Activated CD4-positive, alpha-beta T cell treated with anti-CD3 and anti-CD28 coated beads, Interleukin-2, amount 10 ng/mL, durations not matched to agents 7 days and 5 days (primary cell): ENCODE results near the gene PLEKHA7. TPM values are rescaled to one million over a fixed set of nuclear protein-coding genes. Genes with fewer than 3 reads are reported as not detected.
A peak's percentile ranks its signal among the peaks of the same experiment; 100 is the strongest.

Experiments
- CTCF ChIA-PET: fragments of 350-600 bp; sonication (Branson Sonifier 250); formaldehyde crosslinking; loops from one replicate; lab custom pipeline; 2021; ENCODE audit warnings: antibody characterized with exemption; lab: Charles Lee
- POLR2A ChIA-PET: fragments of 350-600 bp; sonication (Branson Sonifier 250); formaldehyde crosslinking; loops from one replicate; lab custom pipeline; 2021; ENCODE audit warnings: antibody characterized with exemption; lab: Charles Lee
- DNase-seq: peaks from one replicate; pipeline ENCODE4 v3.0.0-alpha.2; 2020
- H3K27ac Mint-ChIP-seq: one replicate; pipeline ENCODE4 v1.8.0; 2021; ENCODE audit warnings: mild to moderate bottlenecking, moderate library complexity, mixed read lengths
- H3K27me3 Mint-ChIP-seq: one replicate; pipeline ENCODE4 v1.8.0; 2021; ENCODE audit warnings: mixed read lengths
- H3K36me3 Mint-ChIP-seq: one replicate; pipeline ENCODE4 v1.8.0; 2021; ENCODE audit warnings: low read depth, mixed read lengths
- H3K4me1 Mint-ChIP-seq: one replicate; pipeline ENCODE4 v1.8.0; 2021; ENCODE audit warnings: mixed read lengths
- H3K4me3 Mint-ChIP-seq: one replicate; pipeline ENCODE4 v1.8.0; 2021; ENCODE audit warnings: mild to moderate bottlenecking, moderate library complexity, mixed read lengths
- H3K9me3 Mint-ChIP-seq: one replicate; pipeline ENCODE4 v1.8.0; 2021; ENCODE audit warnings: mixed read lengths
- total RNA-seq, 2 experiments: library from RNA; stranded (reverse); gene quantifications; one replicate each; pipeline ENCODE4 v1.2.3, GENCODE V29; 2021

The PLEKHA7 gene
- total RNA-seq, 2 experiments from 2014 or later, result 3.4 to 3.5 TPM

DNA sequence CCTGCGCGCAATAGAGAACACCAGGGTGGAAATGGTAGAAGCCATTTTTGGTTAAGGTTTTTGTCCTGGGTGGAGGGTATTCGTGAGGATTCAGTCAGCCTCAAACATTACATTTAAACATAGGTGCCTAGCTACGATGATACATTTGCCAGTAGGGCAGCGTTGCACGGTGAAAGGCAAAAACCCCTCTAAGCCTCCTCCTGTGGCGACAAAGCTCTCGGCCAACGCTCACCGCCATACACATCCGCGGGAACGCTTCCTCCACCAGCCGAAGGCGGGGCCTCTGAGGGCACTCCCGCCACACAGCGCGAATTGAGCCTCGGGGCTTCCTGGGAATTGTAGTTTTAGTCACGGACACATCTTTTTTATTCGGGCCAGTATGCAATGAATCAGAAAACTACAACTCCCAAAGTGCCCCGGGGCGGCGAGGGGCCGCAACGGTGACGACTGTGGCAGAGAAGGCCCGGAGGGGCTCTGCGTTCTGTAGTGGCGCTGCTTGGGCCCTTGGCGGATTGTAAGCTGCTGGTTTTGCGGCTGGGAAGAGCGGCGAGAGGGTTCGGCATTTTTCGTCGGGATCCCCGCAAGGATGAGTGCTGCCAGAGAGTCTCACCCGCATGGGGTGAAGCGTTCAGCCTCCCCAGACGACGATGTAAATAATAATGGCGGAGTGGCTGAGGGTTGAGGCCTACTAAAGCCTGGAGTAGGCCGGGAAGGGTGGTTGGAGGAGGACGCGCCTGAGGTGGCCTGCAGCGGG, 275.8 kb downstream of the PLEKHA7 start, which contains the start of gene C11orf58:
Gene C11orf58 (plus strand): TSS at position 455 of the 754 bp plus-strand sequence. CDS start 132 bp downstream, at position 587.
- H3K9me3 Mint-ChIP-seq, result no peaks in the 10 kb centered on the region
- ChIA-PET CTCF (interaction anchor here (2.1 to 3.2 kb wide), 2 partner anchors 8 to 12 kb away, joined by 9 to 11 read pairs; no protein-coding TSS in a partner anchor), POLR2A (interaction anchor here (1.3 kb wide), 1 partner anchor 12 kb away, joined by 3 read pairs; no protein-coding TSS in a partner anchor)
- H3K4me3 Mint-ChIP-seq, result peak within 1 kb of the TSS; percentile 73
- DNase-seq, result peak; percentile 97
- H3K27me3 Mint-ChIP-seq, result no peaks in the 10 kb centered on the region
- H3K27ac Mint-ChIP-seq, result no peak within 1 kb of the TSS
- H3K4me1 Mint-ChIP-seq, result peaks cover 20% of the 10 kb centered on the region
- H3K36me3 Mint-ChIP-seq, result peaks cover 12% of the 10 kb centered on the region

GRCh38 chr11:16737818-16738192, 276.4 kb downstream of the PLEKHA7 start:
- H3K4me3 Mint-ChIP-seq, result peak overlapping the region; percentile 73
- peaks cover 16% of the 10 kb centered on the region for H3K4me1 Mint-ChIP-seq
- no peak overlapping the region for H3K27ac Mint-ChIP-seq
- H3K9me3 Mint-ChIP-seq, result no peaks in the 10 kb centered on the region
- no peaks in the 10 kb centered on the region for H3K27me3 Mint-ChIP-seq
- POLR2A ChIA-PET, result interaction anchor here (1.3 kb wide), 1 partner anchor 12 kb away, joined by 3 read pairs; no protein-coding TSS in a partner anchor
- H3K36me3 Mint-ChIP-seq, result peaks cover 9% of the 10 kb centered on the region
- no peak for DNase-seq
- CTCF ChIA-PET, result interaction anchor here (3.2 kb wide), 1 partner anchor 12 kb away, joined by 11 read pairs; no protein-coding TSS in a partner anchor

Other genes starting within 250 kb of the PLEKHA7 start
- gene RPS13, start 63.3 kb upstream of the PLEKHA7 start, total RNA-seq, result 1,000 to 10,000 TPM in 1 of 2 experiments, 100 to 1,000 TPM in 1; 944 to 1,094 TPM
- 10 to 100 TPM; 19.8 to 24.4 TPM for gene PIK3C2A, start 193.6 kb upstream of the PLEKHA7 start, total RNA-seq